CD14-positive monocyte (primary cell): ENCODE results near the gene SIGLEC8. TPM values are rescaled to one million over a fixed set of nuclear protein-coding genes. Genes with fewer than 3 reads are reported as not detected.
A peak's percentile ranks its signal among the peaks of the same experiment; 100 is the strongest.

Experiments
- DNase-seq, 3 donors: peaks; one replicate each; pipeline ENCODE4 v3.0.0-alpha.2; 2011 to 2022
- H2AFZ ChIP-seq: 2 replicates; pipeline ENCODE4 v1.6.0; 2012; ENCODE audit warnings: mild to moderate bottlenecking, low read depth, low read length, inconsistent platforms; ENCODE audit not compliant: insufficient read depth, poor library complexity, severe bottlenecking
- H3K27ac ChIP-seq, 2 donors: 1 replicate in 1 of 2; 2 replicates in 1 of 2; pipeline ENCODE4 v1.5.1; 2012 to 2013; ENCODE audit warnings: low read length in 2 of 2, control low read depth in 1 of 2, inconsistent platforms in 1 of 2, low read depth in 1 of 2, mild to moderate bottlenecking in 1 of 2
- H3K27me3 ChIP-seq, 2 donors: one replicate each; pipeline versions ENCODE4 v1.6.0 to v1.6.1; 2011 to 2013; ENCODE audit warnings: low read length in 2 of 2; ENCODE audit not compliant: control insufficient read depth in 2 of 2, insufficient read depth in 2 of 2
- H3K36me3 ChIP-seq, 2 donors: replicated peaks in 1 of 2; 1 replicate in 1 of 2; 2 replicates in 1 of 2; pipeline versions ENCODE4 v1.5.1 to v1.6.1; 2012 to 2013; ENCODE audit warnings: low read length in 2 of 2, control low read depth in 1 of 2, inconsistent platforms in 1 of 2, mild to moderate bottlenecking in 1 of 2; ENCODE audit not compliant: insufficient read depth in 2 of 2, control insufficient read depth in 1 of 2
- H3K4me1 ChIP-seq, 2 donors: 1 replicate in 1 of 2; 2 replicates in 1 of 2; pipeline versions ENCODE4 v1.5.1 to v1.6.1; 2012 to 2013; ENCODE audit warnings: low read length in 2 of 2, control low read depth in 1 of 2, inconsistent platforms in 1 of 2, mild to moderate bottlenecking in 1 of 2, moderate library complexity in 1 of 2; ENCODE audit not compliant: insufficient read depth in 2 of 2, control insufficient read depth in 1 of 2
- H3K4me2 ChIP-seq: replicated peaks from 2 replicates; pipeline ENCODE3; 2012; ENCODE audit warnings: low read length, moderate library complexity, mild to moderate bottlenecking; ENCODE audit not compliant: poor library complexity, severe bottlenecking; ENCODE audit errors: extremely low read depth
- H3K4me3 ChIP-seq, 3 experiments: fragments of 200-600 bp in 1 of 3; sonication (generic) in 1 of 3; replicated peaks in 1 of 3; 1 replicate in 2 of 3; 2 replicates in 1 of 3; pipeline ENCODE4 v1.5.1; 2011 to 2013; ENCODE audit warnings: low read length in 3 of 3, mild to moderate bottlenecking in 3 of 3, control low read depth in 2 of 3, low read depth in 2 of 3, inconsistent platforms in 1 of 3, moderate library complexity in 1 of 3
- H3K79me2 ChIP-seq: 2 replicates; pipeline ENCODE4 v1.6.0; 2012; ENCODE audit warnings: mild to moderate bottlenecking, control low read depth, inconsistent platforms, low read length, moderate library complexity; ENCODE audit not compliant: insufficient read depth
- H3K9ac ChIP-seq: 2 replicates; pipeline ENCODE4 v1.6.0; 2017; ENCODE audit warnings: low read length, mild to moderate bottlenecking; ENCODE audit not compliant: insufficient read depth, poor library complexity, severe bottlenecking
- H3K9me3 ChIP-seq, 2 donors: replicated peaks in 1 of 2; 1 replicate in 1 of 2; 2 replicates in 1 of 2; pipeline versions ENCODE4 v1.5.1 to v1.6.1; 2012 to 2013; ENCODE audit warnings: low read length in 2 of 2, control low read depth in 1 of 2; ENCODE audit not compliant: control insufficient read depth in 1 of 2, insufficient read depth in 1 of 2
- H4K20me1 ChIP-seq: 2 replicates; pipeline ENCODE4 v1.6.0; 2012; ENCODE audit warnings: mild to moderate bottlenecking, low read length, control low read depth, moderate library complexity; ENCODE audit not compliant: insufficient read depth
- H3K27ac Mint-ChIP-seq, 7 donors: one replicate each; pipeline ENCODE4 v1.8.0; 2020; ENCODE audit warnings: mild to moderate bottlenecking in 7 of 7, mixed read lengths in 7 of 7, moderate library complexity in 6 of 7, inconsistent platforms in 2 of 7
- H3K27me3 Mint-ChIP-seq, 3 donors: one replicate each; pipeline ENCODE4 v1.8.0; 2021 to 2022; ENCODE audit warnings: low read depth in 3 of 3, mild to moderate bottlenecking in 3 of 3, mixed read lengths in 3 of 3, moderate library complexity in 3 of 3, inconsistent platforms in 1 of 3
- H3K36me3 Mint-ChIP-seq, 2 donors: one replicate each; pipeline ENCODE4 v1.8.0; 2020; ENCODE audit warnings: mixed read lengths in 2 of 2, inconsistent platforms in 1 of 2, mild to moderate bottlenecking in 1 of 2
- H3K4me1 Mint-ChIP-seq: one replicate; pipeline ENCODE4 v1.8.0; 2020; ENCODE audit warnings: mild to moderate bottlenecking, mixed read lengths
- H3K4me3 Mint-ChIP-seq, 2 donors: one replicate each; pipeline ENCODE4 v1.8.0; 2020; ENCODE audit warnings: mild to moderate bottlenecking in 2 of 2, mixed read lengths in 2 of 2, moderate library complexity in 1 of 2
- H3K9me3 Mint-ChIP-seq, 7 donors: one replicate each; pipeline ENCODE4 v1.8.0; 2020 to 2022; ENCODE audit warnings: mixed read lengths in 7 of 7, mild to moderate bottlenecking in 6 of 7, moderate library complexity in 6 of 7, inconsistent platforms in 2 of 7
- CTCF ChIP-seq: fragments of 200-600 bp; IDR thresholded peaks from one replicate; pipeline ENCODE4 v1.8.0; 2022; ENCODE audit warnings: antibody characterized with exemption, mild to moderate bottlenecking
- WGBS: methylation state at CpG from one replicate; pipeline ENCODE4 v1.1.5; 2013; ENCODE audit warnings: missing lambda C conversion rate; ENCODE audit not compliant: insufficient coverage; 5-methylcytosine and 5-hydroxymethylcytosine counted together
- intact Hi-C, 2 donors: fragments of 100-400 bp; cut with micrococcal nuclease; formaldehyde crosslinking; loops; one replicate each; pipeline versions ENCODE4 v1.15.0 to v1.15.1; 2023
- polyA plus RNA-seq, 3 donors: library from polyadenylated mRNA; depleted of rRNA in 1 of 3; unstranded in 2 of 3; stranded (reverse) in 1 of 3; fragments of 300-500 nt in 2 of 3; fragments of >200 nt in 1 of 3; fragmentation: Illumina TruSeq in 2 of 3; gene quantifications; 1 replicate in 2 of 3; 2 replicates in 1 of 3; pipeline ENCODE4 v1.2.3, GENCODE V29; 2012 to 2021

SIGLEC8 gene
- polyA plus RNA-seq, 3 donors, result not detected

DNA sequence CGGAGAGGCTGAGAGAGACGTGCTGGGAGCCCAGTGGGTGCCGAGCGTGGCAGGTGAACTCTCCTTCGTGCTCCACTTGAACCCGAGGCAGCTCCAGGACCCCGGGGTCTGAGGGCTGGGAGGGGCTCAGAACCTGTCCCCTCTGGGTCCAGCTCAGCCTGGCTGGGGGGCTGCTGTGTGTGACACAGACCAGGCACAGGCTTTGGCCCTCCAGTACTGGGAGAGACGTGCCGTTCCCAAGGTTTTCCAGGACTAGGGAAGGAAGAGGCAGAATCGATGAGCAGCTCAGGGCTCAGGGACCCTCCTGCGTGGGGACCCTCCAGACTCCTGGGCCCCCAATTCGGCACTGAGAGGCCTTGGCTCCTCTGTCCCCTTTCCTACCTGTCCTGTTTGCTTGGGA is 43.1 kb downstream of the SIGLEC8 start:
- peaks cover 42 to 48% of the 10 kb centered on the region in 2 donors for H3K4me1 ChIP-seq
- no peak overlapping the region for H3K4me3 ChIP-seq
- peaks cover 2 to 5% (median 2%) of the 10 kb centered on the region in 3 donors for H3K27me3 Mint-ChIP-seq
- H3K79me2 ChIP-seq, result peaks cover 7% of the 10 kb centered on the region
- no peak for TF ChIP-seq CTCF
- no peaks in the 10 kb centered on the region for H3K27me3 ChIP-seq
- H3K9me3 Mint-ChIP-seq, result peaks cover 0 to 11% (median 1%) of the 10 kb centered on the region in 7 donors
- no peak overlapping the region for H3K4me3 Mint-ChIP-seq
- DNase-seq, result no peak
- peaks cover 30 to 51% of the 10 kb centered on the region in 2 donors for H3K36me3 Mint-ChIP-seq
- H3K27ac ChIP-seq, result no peak overlapping the region
- no peak overlapping the region for H3K27ac Mint-ChIP-seq
- H3K4me2 ChIP-seq, result no peak overlapping the region
- H3K36me3 ChIP-seq, result peaks cover 24 to 40% of the 10 kb centered on the region in 2 donors
- WGBS, result 98% methylated on average over 10 of the region's 12 CpGs
- H3K4me1 Mint-ChIP-seq, result peaks cover 37% of the 10 kb centered on the region
- intact Hi-C loops, result no loop called here
- H4K20me1 ChIP-seq, result no peaks in the 10 kb centered on the region
- no peaks in the 10 kb centered on the region for H3K9me3 ChIP-seq
- no peak overlapping the region for H3K9ac ChIP-seq
- no peak overlapping the region for H2AFZ ChIP-seq

- Histone ChIP-seq H3K9ac (no peak overlapping the region), H3K36me3 (peaks cover 24 to 40% of the 10 kb centered on the region in 2 donors), H3K4me1 (peaks cover 49 to 51% of the 10 kb centered on the region in 2 donors), H4K20me1 (no peaks in the 10 kb centered on the region), H3K9me3 (no peaks in the 10 kb centered on the region), H3K27me3 (no peaks in the 10 kb centered on the region), H3K4me3 (no peak overlapping the region), H3K27ac (no peak overlapping the region), H2AFZ (no peak overlapping the region), H3K79me2 (peaks cover 4% of the 10 kb centered on the region), H3K4me2 (no peak overlapping the region)
- WGBS, result 100% methylated on average over 4 of the region's 15 CpGs
- H3K4me1 Mint-ChIP-seq, result peaks cover 45% of the 10 kb centered on the region
- peaks cover 30 to 51% of the 10 kb centered on the region in 2 donors for H3K36me3 Mint-ChIP-seq
- H3K27me3 Mint-ChIP-seq, result peaks cover 0 to 3% (median 2%) of the 10 kb centered on the region in 3 donors
- H3K4me3 Mint-ChIP-seq, result no peak overlapping the region
- TF ChIP-seq CTCF, result no peak
- intact Hi-C loops, result no loop called here
- H3K27ac Mint-ChIP-seq, result peak overlapping the region in 2 of 7 donors; percentile 18 to 57
- no peak for DNase-seq
- peaks cover 0 to 5% (median 1%) of the 10 kb centered on the region in 7 donors for H3K9me3 Mint-ChIP-seq
Measured at GRCh38 chr19:51410950-51411748, 47.1 kb downstream of the SIGLEC8 start.
